Measurements from ENCODE around the gene PRSS33. TPM values are rescaled to one million over a fixed set of nuclear protein-coding genes. Genes with fewer than 3 reads are reported as not detected.

PRSS33 gene
- total and polyA plus RNA-seq, 9 of the 15 experiments (the other 6 are each of a cell fraction or from before 2014, with no cell fraction given): not detected

- TF ChIP-seq CBX1 (IDR thresholded peaks at IDR 0.05; ENCODE audit: low read depth) (peak; percentile 27; the same call in 1 of the 2 replicates), POLR2G (IDR thresholded peaks at IDR 0.05; ENCODE audit: low read depth, low read length) (peak; percentile 90), ZNF551 (CRISPR knock-in tag; IDR thresholded peaks at IDR 0.05) (no peak), HEY1 (CRISPR knock-in tag; IDR thresholded peaks at IDR 0.05; ENCODE audit: borderline replicate concordance) (no peak), XRCC4 (IDR thresholded peaks at IDR 0.05; ENCODE audit: extremely low read depth, insufficient read depth, insufficient read length) (no peak), MTA2 (IDR thresholded peaks at IDR 0.05; ENCODE audit: low read depth) (no peak), TCF7 (IDR thresholded peaks at IDR 0.05; ENCODE audit: borderline replicate concordance) (no peak), MITF (IDR thresholded peaks at IDR 0.05) (no peak), KLF13 (tag; IDR thresholded peaks at IDR 0.05; ENCODE audit: borderline replicate concordance, low read depth) (peak; percentile 36; the same call in 1 of the 2 replicates), HDAC1 (IDR thresholded peaks at IDR 0.05) (no peak; a peak in 1 of 4 replicates), BACH1 (tag; IDR thresholded peaks at IDR 0.05) (peak; percentile 77), HDAC2 (IDR thresholded peaks at IDR 0.05) (peak; percentile 49; the same call in 1 of the 2 replicates), RB1 (IDR thresholded peaks at IDR 0.05; ENCODE audit: low read depth) (peak; percentile 78), RFX7 (CRISPR knock-in tag; IDR thresholded peaks at IDR 0.05) (no peak)
- TF ChIP-seq, protein P1, sequence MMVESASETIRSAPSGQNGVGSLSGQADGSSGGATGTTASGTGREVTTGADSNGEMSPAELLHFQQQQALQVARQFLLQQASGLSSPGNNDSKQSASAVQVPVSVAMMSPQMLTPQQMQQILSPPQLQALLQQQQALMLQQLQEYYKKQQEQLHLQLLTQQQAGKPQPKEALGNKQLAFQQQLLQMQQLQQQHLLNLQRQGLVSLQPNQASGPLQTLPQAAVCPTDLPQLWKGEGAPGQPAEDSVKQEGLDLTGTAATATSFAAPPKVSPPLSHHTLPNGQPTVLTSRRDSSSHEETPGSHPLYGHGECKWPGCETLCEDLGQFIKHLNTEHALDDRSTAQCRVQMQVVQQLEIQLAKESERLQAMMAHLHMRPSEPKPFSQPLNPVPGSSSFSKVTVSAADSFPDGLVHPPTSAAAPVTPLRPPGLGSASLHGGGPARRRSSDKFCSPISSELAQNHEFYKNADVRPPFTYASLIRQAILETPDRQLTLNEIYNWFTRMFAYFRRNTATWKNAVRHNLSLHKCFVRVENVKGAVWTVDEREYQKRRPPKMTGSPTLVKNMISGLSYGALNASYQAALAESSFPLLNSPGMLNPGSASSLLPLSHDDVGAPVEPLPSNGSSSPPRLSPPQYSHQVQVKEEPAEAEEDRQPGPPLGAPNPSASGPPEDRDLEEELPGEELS (CRISPR knock-in tag; IDR thresholded peaks at IDR 0.05; ENCODE audit: borderline replicate concordance): no peak
- TF ChIP-seq, protein P2, sequence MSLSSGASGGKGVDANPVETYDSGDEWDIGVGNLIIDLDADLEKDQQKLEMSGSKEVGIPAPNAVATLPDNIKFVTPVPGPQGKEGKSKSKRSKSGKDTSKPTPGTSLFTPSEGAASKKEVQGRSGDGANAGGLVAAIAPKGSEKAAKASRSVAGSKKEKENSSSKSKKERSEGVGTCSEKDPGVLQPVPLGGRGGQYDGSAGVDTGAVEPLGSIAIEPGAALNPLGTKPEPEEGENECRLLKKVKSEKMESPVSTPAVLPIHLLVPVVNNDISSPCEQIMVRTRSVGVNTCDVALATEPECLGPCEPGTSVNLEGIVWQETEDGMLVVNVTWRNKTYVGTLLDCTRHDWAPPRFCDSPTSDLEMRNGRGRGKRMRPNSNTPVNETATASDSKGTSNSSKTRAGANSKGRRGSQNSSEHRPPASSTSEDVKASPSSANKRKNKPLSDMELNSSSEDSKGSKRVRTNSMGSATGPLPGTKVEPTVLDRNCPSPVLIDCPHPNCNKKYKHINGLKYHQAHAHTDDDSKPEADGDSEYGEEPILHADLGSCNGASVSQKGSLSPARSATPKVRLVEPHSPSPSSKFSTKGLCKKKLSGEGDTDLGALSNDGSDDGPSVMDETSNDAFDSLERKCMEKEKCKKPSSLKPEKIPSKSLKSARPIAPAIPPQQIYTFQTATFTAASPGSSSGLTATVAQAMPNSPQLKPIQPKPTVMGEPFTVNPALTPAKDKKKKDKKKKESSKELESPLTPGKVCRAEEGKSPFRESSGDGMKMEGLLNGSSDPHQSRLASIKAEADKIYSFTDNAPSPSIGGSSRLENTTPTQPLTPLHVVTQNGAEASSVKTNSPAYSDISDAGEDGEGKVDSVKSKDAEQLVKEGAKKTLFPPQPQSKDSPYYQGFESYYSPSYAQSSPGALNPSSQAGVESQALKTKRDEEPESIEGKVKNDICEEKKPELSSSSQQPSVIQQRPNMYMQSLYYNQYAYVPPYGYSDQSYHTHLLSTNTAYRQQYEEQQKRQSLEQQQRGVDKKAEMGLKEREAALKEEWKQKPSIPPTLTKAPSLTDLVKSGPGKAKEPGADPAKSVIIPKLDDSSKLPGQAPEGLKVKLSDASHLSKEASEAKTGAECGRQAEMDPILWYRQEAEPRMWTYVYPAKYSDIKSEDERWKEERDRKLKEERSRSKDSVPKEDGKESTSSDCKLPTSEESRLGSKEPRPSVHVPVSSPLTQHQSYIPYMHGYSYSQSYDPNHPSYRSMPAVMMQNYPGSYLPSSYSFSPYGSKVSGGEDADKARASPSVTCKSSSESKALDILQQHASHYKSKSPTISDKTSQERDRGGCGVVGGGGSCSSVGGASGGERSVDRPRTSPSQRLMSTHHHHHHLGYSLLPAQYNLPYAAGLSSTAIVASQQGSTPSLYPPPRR (CRISPR knock-in tag; IDR thresholded peaks at IDR 0.05; ENCODE audit: borderline replicate concordance): no peak
- TF ChIP-seq, protein P3, sequence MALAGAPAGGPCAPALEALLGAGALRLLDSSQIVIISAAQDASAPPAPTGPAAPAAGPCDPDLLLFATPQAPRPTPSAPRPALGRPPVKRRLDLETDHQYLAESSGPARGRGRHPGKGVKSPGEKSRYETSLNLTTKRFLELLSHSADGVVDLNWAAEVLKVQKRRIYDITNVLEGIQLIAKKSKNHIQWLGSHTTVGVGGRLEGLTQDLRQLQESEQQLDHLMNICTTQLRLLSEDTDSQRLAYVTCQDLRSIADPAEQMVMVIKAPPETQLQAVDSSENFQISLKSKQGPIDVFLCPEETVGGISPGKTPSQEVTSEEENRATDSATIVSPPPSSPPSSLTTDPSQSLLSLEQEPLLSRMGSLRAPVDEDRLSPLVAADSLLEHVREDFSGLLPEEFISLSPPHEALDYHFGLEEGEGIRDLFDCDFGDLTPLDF (CRISPR knock-in tag; IDR thresholded peaks at IDR 0.05): peak; percentile 73
Observed at GRCh38 chr16:2752035-2752849, 35.1 kb downstream of the PRSS33 start, which contains the start of gene SRRM2 (continued).

All from K562 (cell line).